ENCODE results near the gene GPR21. TPM values are rescaled to one million over a fixed set of nuclear protein-coding genes. Genes with fewer than 3 reads are reported as not detected.
A peak's percentile ranks its signal among the peaks of the same experiment; 100 is the strongest.

The GPR21 gene
- total and polyA plus RNA-seq, 2 donors (not counting 3 experiments of a cell fraction or from before 2014, with no cell fraction given): 0.36 to 2.7 TPM

- CTCF ChIA-PET: no interaction called here
- no peak overlapping the region for H3K4me2 ChIP-seq (ENCODE audit: insufficient read depth, low read length)
- DNase-seq (ENCODE audit: low read depth, low spot score): no peak
- no peaks in the 10 kb centered on the region for H3K4me1 ChIP-seq (ENCODE audit: control insufficient read depth, extremely low read depth, insufficient read depth, low read length)
- H3K9me1 ChIP-seq (replicated peaks; ENCODE audit: control insufficient read depth, extremely low read depth, insufficient read depth, low read length): no peaks in the 10 kb centered on the region
- H3K4me3 ChIP-seq (replicated peaks in 1 of 3; ENCODE audit: insufficient read depth in 1 of 3, low read depth in 1 of 3, low read length in 3 of 3): no peak overlapping the region
- BruUV-seq (replicated peaks): no TSS peak
- POLR2A ChIA-PET: no interaction called here
- no peak overlapping the region for H3K9ac ChIP-seq (replicated peaks; ENCODE audit: extremely low read depth, insufficient read depth, low read length)
- H2AFZ ChIP-seq (ENCODE audit: low read depth, low read length): no peak overlapping the region
- intact Hi-C loops (cut with micrococcal nuclease) (no loop called here), dilution Hi-C loops (cut with MboI; ENCODE audit: extremely low pct_ligation_motif_present, low sequenced_read_pairs) (no loop called here)
- TF ChIP-seq JUN (IDR thresholded peaks at IDR 0.05; ENCODE audit: borderline replicate concordance, insufficient read depth, insufficient read length, low read depth) (no peak), MYC (IDR thresholded peaks at IDR 0.05; ENCODE audit: low read depth, low read length) (no peak), MAX (IDR thresholded peaks at IDR 0.05; ENCODE audit: insufficient read depth, insufficient read length) (no peak), EZH2 (IDR thresholded peaks at IDR 0.05; ENCODE audit: borderline replicate concordance, low read depth, low read length, severe bottlenecking) (no peak)
- H3K79me2 ChIP-seq (ENCODE audit: control insufficient read depth, insufficient read depth, low read length): no peaks in the 10 kb centered on the region
- no peaks in the 10 kb centered on the region for H3K9me3 ChIP-seq (replicated peaks; ENCODE audit: control insufficient read depth, insufficient read depth, low read length)
- no peaks in the 10 kb centered on the region for H4K20me1 ChIP-seq (replicated peaks; ENCODE audit: control insufficient read depth, extremely low read depth, insufficient read depth, low read length)
- H3K27me3 ChIP-seq (ENCODE audit: control insufficient read depth in 2 of 2, insufficient read depth in 2 of 2, low read length in 2 of 2): no peaks in the 10 kb centered on the region
- peak; percentile 24 for FAIRE-seq
- H3K27ac ChIP-seq (ENCODE audit: insufficient read depth, low read depth, low read length): no peak overlapping the region
- H3K36me3 ChIP-seq (ENCODE audit: control insufficient read depth in 2 of 2, extremely low read depth in 1 of 2, insufficient read depth in 2 of 2, low read length in 2 of 2): peaks cover 0 to 2% of the 10 kb centered on the region in 2 experiments
Measured at GRCh38 chr9:123059472-123060220, 26.2 kb downstream of the GPR21 start.

GRCh38 chr9:123061216-123061615 is 27.7 kb downstream of the GPR21 start:
- ChIA-PET CTCF (no interaction called here), POLR2A (no interaction called here)
- Histone ChIP-seq H3K36me3 (ENCODE audit: control insufficient read depth in 2 of 2, extremely low read depth in 1 of 2, insufficient read depth in 2 of 2, low read length in 2 of 2) (peaks cover under 1 to 6% of the 10 kb centered on the region in 2 experiments), H3K9me3 (replicated peaks; ENCODE audit: control insufficient read depth, insufficient read depth, low read length) (no peaks in the 10 kb centered on the region), H3K4me1 (ENCODE audit: control insufficient read depth, extremely low read depth, insufficient read depth, low read length) (no peaks in the 10 kb centered on the region), H3K9ac (replicated peaks; ENCODE audit: extremely low read depth, insufficient read depth, low read length) (no peak overlapping the region), H3K4me3 (replicated peaks in 1 of 3; ENCODE audit: insufficient read depth in 1 of 3, low read depth in 1 of 3, low read length in 3 of 3) (no peak overlapping the region), H3K27me3 (ENCODE audit: control insufficient read depth in 2 of 2, insufficient read depth in 2 of 2, low read length in 2 of 2) (no peaks in the 10 kb centered on the region), H3K79me2 (ENCODE audit: control insufficient read depth, insufficient read depth, low read length) (no peaks in the 10 kb centered on the region), H3K9me1 (replicated peaks; ENCODE audit: control insufficient read depth, extremely low read depth, insufficient read depth, low read length) (no peaks in the 10 kb centered on the region), H3K4me2 (ENCODE audit: insufficient read depth, low read length) (no peak overlapping the region), H2AFZ (ENCODE audit: low read depth, low read length) (no peak overlapping the region), H4K20me1 (replicated peaks; ENCODE audit: control insufficient read depth, extremely low read depth, insufficient read depth, low read length) (no peaks in the 10 kb centered on the region), H3K27ac (ENCODE audit: insufficient read depth, low read depth, low read length) (no peak overlapping the region)
- dilution Hi-C loops (cut with MboI; ENCODE audit: extremely low pct_ligation_motif_present, low sequenced_read_pairs): no loop called here
- BruUV-seq (replicated peaks): no TSS peak
- TF ChIP-seq EZH2 (IDR thresholded peaks at IDR 0.05; ENCODE audit: borderline replicate concordance, low read depth, low read length, severe bottlenecking): no peak
- TF ChIP-seq POLR2AphosphoS5 (IDR thresholded peaks at IDR 0.05; ENCODE audit: insufficient read depth, low read depth, low read length): no peak
- no peak for TF ChIP-seq JUN (IDR thresholded peaks at IDR 0.05; ENCODE audit: borderline replicate concordance, insufficient read depth, insufficient read length, low read depth)
- TF ChIP-seq FOS (IDR thresholded peaks at IDR 0.05; ENCODE audit: borderline replicate concordance, insufficient read depth, low read length): no peak
- no peak for TF ChIP-seq POLR2A (IDR thresholded peaks at IDR 0.05; ENCODE audit: low read depth, low read length)
- TF ChIP-seq MYC (IDR thresholded peaks at IDR 0.05; ENCODE audit: low read depth, low read length): no peak
- no peak for TF ChIP-seq MAX (IDR thresholded peaks at IDR 0.05; ENCODE audit: insufficient read depth, insufficient read length)
- TF ChIP-seq GATA2 (IDR thresholded peaks at IDR 0.05; ENCODE audit: insufficient read depth, insufficient read length, low read depth, low read length): no peak
- TF ChIP-seq CTCF (IDR thresholded peaks at IDR 0.05; ENCODE audit: extremely low read depth in 1 of 2, insufficient read depth in 1 of 2, low read depth in 1 of 2, low read length in 2 of 2): no peak
- DNase-seq (ENCODE audit: low read depth, low spot score): no peak
- FAIRE-seq: no peak
- intact Hi-C loops (cut with micrococcal nuclease): no loop called here

All from endothelial cell of umbilical vein (primary cell).